IMR-90 (cell line): Measurements from ENCODE around the gene SMIM5. TPM values are rescaled to one million over a fixed set of nuclear protein-coding genes. Genes with fewer than 3 reads are reported as not detected.

Experiments used
- ATAC-seq: fragments of 200-7000 bp; cut with Tn5 transposase; 2 replicates; pipeline ENCODE4 v1.9.1; 2020; ENCODE audit warnings: low read depth, mild to moderate bottlenecking, moderate library complexity
- BruUV-seq: library from RNA; stranded (reverse); fragments of 400-500 nt; replicated peaks from 2 replicates; lab custom pipeline; 2021; lab: Mats Ljungman, UMichigan
- CTCF ChIA-PET: fragments of 300-600 bp; formaldehyde crosslinking; extraction: SDS; loops from one replicate; lab custom pipeline; 2021; ENCODE audit warnings: antibody characterized with exemption; lab: Yijun Ruan, JAX
- POLR2A ChIA-PET: fragments of 300-600 bp; sonication (Branson Sonifier 250); formaldehyde crosslinking; loops from one replicate; lab custom pipeline; 2022; ENCODE audit warnings: antibody characterized with exemption; ENCODE audit not compliant: unreplicated experiment; lab: Charles Lee
- DNase-seq: peaks from one replicate; pipeline ENCODE4 v3.0.0; 2013
- H2AFZ ChIP-seq: replicated peaks from 2 replicates; pipeline ENCODE3; 2013; ENCODE audit warnings: low read length, mild to moderate bottlenecking; ENCODE audit not compliant: poor library complexity
- H2AK5ac ChIP-seq: 2 replicates; pipeline ENCODE4 v1.6.1; 2013; ENCODE audit warnings: low read depth, low read length, inconsistent platforms
- H2AK9ac ChIP-seq: replicated peaks from 2 replicates; pipeline ENCODE3; 2013; ENCODE audit warnings: mild to moderate bottlenecking, low read depth, low read length, moderate library complexity; ENCODE audit not compliant: poor library complexity
- H2BK120ac ChIP-seq: 2 replicates; pipeline ENCODE4 v1.6.1; 2013; ENCODE audit warnings: low read depth, low read length, inconsistent platforms
- H2BK15ac ChIP-seq: 3 replicates; pipeline ENCODE4 v1.6.1; 2013; ENCODE audit warnings: low read depth, low read length, inconsistent platforms
- H2BK20ac ChIP-seq: 2 replicates; pipeline ENCODE4 v1.6.1; 2013; ENCODE audit warnings: low read depth, mild to moderate bottlenecking, inconsistent platforms, low read length, moderate library complexity
- H2BK5ac ChIP-seq: 2 replicates; pipeline ENCODE4 v1.6.1; 2013; ENCODE audit warnings: mild to moderate bottlenecking, low read depth, low read length, inconsistent platforms; ENCODE audit not compliant: poor library complexity, severe bottlenecking
- H3K14ac ChIP-seq: replicated peaks from 2 replicates; pipeline ENCODE4 v1.6.1; 2013; ENCODE audit warnings: low read depth, low read length, inconsistent platforms
- H3K18ac ChIP-seq: 2 replicates; pipeline ENCODE4 v1.6.1; 2013; ENCODE audit warnings: low read depth, low read length, control low read depth
- H3K23ac ChIP-seq: 2 replicates; pipeline ENCODE4 v1.6.1; 2013; ENCODE audit warnings: low read depth, low read length, inconsistent platforms
- H3K27ac ChIP-seq: 2 replicates; pipeline ENCODE4 v1.5.1; 2013; ENCODE audit warnings: mild to moderate bottlenecking, control low read depth, low read length; ENCODE audit not compliant: insufficient read depth
- H3K27me3 ChIP-seq: 2 replicates; pipeline ENCODE4 v1.6.1; 2013; ENCODE audit warnings: low read length; ENCODE audit not compliant: control insufficient read depth, insufficient read depth
- H3K36me3 ChIP-seq: 2 replicates; pipeline ENCODE4 v1.6.1; 2013; ENCODE audit warnings: low read length, mixed read lengths; ENCODE audit not compliant: control insufficient read depth, insufficient read depth
- H3K4ac ChIP-seq: 2 replicates; pipeline ENCODE4 v1.6.1; 2013; ENCODE audit warnings: low read depth, low read length, inconsistent platforms
- H3K4me1 ChIP-seq: 2 replicates; pipeline ENCODE4 v1.6.1; 2013; ENCODE audit warnings: low read length, mixed read lengths; ENCODE audit not compliant: control insufficient read depth, insufficient read depth
- H3K4me2 ChIP-seq: 2 replicates; pipeline ENCODE4 v1.6.1; 2013; ENCODE audit warnings: low read depth, mild to moderate bottlenecking, control low read depth, low read length, moderate library complexity
- H3K4me3 ChIP-seq: 2 replicates; pipeline ENCODE4 v1.5.1; 2013; ENCODE audit warnings: low read depth, mild to moderate bottlenecking, control low read depth, low read length, moderate library complexity; ENCODE audit not compliant: insufficient read depth
- H3K56ac ChIP-seq: 2 replicates; pipeline ENCODE4 v1.6.1; 2013; ENCODE audit warnings: low read length, inconsistent platforms; ENCODE audit not compliant: insufficient read depth; ENCODE audit errors: extremely low read depth
- H3K79me1 ChIP-seq, 2 experiments: 2 replicates each; pipeline ENCODE4 v1.6.1; 2013; ENCODE audit warnings: low read length in 2 of 2, inconsistent platforms in 1 of 2, low read depth in 1 of 2
- H3K9ac ChIP-seq: 2 replicates; pipeline ENCODE4 v1.6.1; 2013; ENCODE audit warnings: low read depth, low read length, control low read depth
- H3K9me1 ChIP-seq: 2 replicates; pipeline ENCODE4 v1.6.1; 2013; ENCODE audit warnings: low read length, inconsistent platforms; ENCODE audit not compliant: insufficient read depth
- H3K9me3 ChIP-seq: 2 replicates; pipeline ENCODE4 v1.6.1; 2013; ENCODE audit warnings: low read length; ENCODE audit not compliant: control insufficient read depth, insufficient read depth
- H4K20me1 ChIP-seq: 2 replicates; pipeline ENCODE4 v1.6.1; 2013; ENCODE audit warnings: low read length, inconsistent platforms; ENCODE audit not compliant: insufficient read depth
- H4K5ac ChIP-seq: 2 replicates; pipeline ENCODE4 v1.6.1; 2013; ENCODE audit warnings: mild to moderate bottlenecking, low read depth, low read length, control low read depth
- H4K8ac ChIP-seq, 2 experiments: 2 replicates each; pipeline ENCODE4 v1.6.1; 2013; ENCODE audit warnings: low read depth in 2 of 2, low read length in 2 of 2, control low read depth in 1 of 2, inconsistent platforms in 1 of 2
- H4K91ac ChIP-seq: 2 replicates; pipeline ENCODE4 v1.6.1; 2013; ENCODE audit warnings: low read depth, low read length, inconsistent platforms; ENCODE audit not compliant: insufficient read depth
- CEBPB ChIP-seq: IDR thresholded peaks from 2 replicates; pipeline ENCODE4 v1.6.1; 2012; ENCODE audit warnings: low read depth, low read length, improper control_type of control experiment
- CHD1 ChIP-seq: IDR thresholded peaks from 2 replicates; pipeline ENCODE4 v1.6.1; 2012; ENCODE audit warnings: low read depth, low read length, improper control_type of control experiment
- MXI1 ChIP-seq: IDR thresholded peaks from 2 replicates; pipeline ENCODE4 v1.6.1; 2012; ENCODE audit warnings: low read depth, mild to moderate bottlenecking, low read length, moderate library complexity, borderline replicate concordance
- POLR2A ChIP-seq: IDR thresholded peaks from 2 replicates; pipeline ENCODE4 v1.6.1; 2012; ENCODE audit warnings: mild to moderate bottlenecking, low read depth, low read length
- WGBS, 2 experiments: methylation state at CpG; one replicate each; pipeline versions ENCODE4 v1.1.5 to v1.1.7; 2013; ENCODE audit warnings: missing lambda C conversion rate in 2 of 2; ENCODE audit not compliant: insufficient read length in 1 of 2; ENCODE audit errors: extremely low coverage in 2 of 2; 5-methylcytosine and 5-hydroxymethylcytosine counted together
- dilution Hi-C: fragments of 300-500 bp; cut with HindIII; formaldehyde crosslinking; loops from one replicate; pipeline ENCODE4 v1.14.3; 2018; ENCODE audit warnings: low sequenced_read_pairs; ENCODE audit not compliant: unreplicated experiment
- in situ Hi-C: fragments of 300-500 bp; cut with MboI; formaldehyde crosslinking; loops from 3 replicates; pipeline ENCODE4 v1.14.3; 2019; ENCODE audit warnings: low sequenced_read_pairs, inconsistent platforms, mixed read lengths
- intact Hi-C: fragments of 100-400 bp; cut with micrococcal nuclease; formaldehyde crosslinking; loops from 2 replicates; pipeline ENCODE4 v1.10.0; 2022
- polyA plus RNA-seq, 3 experiments: library from polyadenylated mRNA; depleted of rRNA; stranded (reverse); fragments of >200 nt; gene quantifications; 2 replicates each; pipeline ENCODE4 v1.2.3, GENCODE V29; 2012; ENCODE audit warnings: low replicate concordance in 1 of 3
- total RNA-seq: library from RNA; depleted of rRNA; stranded (reverse); fragments of >200 nt; gene quantifications from 2 replicates; pipeline ENCODE4 v1.2.3, GENCODE V29; 2012
- TF ChIP-seq, protein P1 (sequence below): fragments of 150-350 bp; IDR thresholded peaks from 2 replicates; pipeline ENCODE4 v1.6.1; 2017; ENCODE audit warnings: mild to moderate bottlenecking, antibody characterized with exemption, low read length, low read depth

The SMIM5 gene
- total and polyA plus RNA-seq, 2 of the 4 experiments (the other 2 are of a cell fraction) = not detected

DNA sequence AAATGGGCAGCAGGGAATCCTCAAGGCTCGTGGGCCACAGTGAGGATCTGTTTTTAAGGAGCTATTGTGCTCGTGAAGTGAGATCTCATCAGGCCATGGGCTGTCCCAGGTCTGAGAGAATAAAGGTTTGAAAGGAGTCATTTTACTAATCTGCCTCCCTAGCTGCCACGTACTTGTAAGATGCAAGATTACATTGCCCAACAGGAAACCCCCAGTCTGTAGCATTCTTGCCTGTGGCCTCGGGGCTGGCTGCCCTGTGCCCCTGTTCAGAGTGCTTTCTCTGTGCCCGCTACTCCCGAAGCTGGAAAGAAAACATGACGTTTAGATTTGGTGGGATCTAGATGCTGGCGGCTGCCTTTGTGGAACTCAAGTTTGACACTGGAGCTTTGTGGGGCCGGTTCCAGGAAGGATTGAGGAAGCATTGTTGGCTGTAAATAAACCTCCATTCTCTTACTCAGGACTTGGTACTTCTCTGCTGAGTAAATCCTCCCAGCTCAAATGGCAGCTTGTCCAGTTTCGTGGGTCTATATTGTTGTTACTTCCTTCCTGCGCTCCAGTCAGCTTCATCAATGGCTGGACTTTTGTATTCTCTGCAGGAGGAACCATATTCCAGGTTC lies 55.1 kb downstream of the SMIM5 start:
- Histone ChIP-seq H3K18ac (no peak overlapping the region), H2AK9ac (no peak overlapping the region), H4K8ac (no peak overlapping the region), H3K4ac (no peak overlapping the region), H4K5ac (no peak overlapping the region), H3K36me3 (peaks cover 28% of the 10 kb centered on the region), H3K4me1 (peaks cover 20% of the 10 kb centered on the region), H3K4me2 (no peak overlapping the region), H3K27me3 (no peaks in the 10 kb centered on the region), H3K79me1 (peaks cover 66 to 98% of the 10 kb centered on the region in 2 experiments), H2BK20ac (no peak overlapping the region), H3K56ac (no peak overlapping the region), H3K9me1 (peaks cover 46% of the 10 kb centered on the region), H4K91ac (no peak overlapping the region), H2AFZ (no peak overlapping the region), H3K4me3 (no peak overlapping the region), H3K14ac (no peak overlapping the region), H4K20me1 (peaks cover 83% of the 10 kb centered on the region), H2BK5ac (no peak overlapping the region), H2BK120ac (no peak overlapping the region), H3K9me3 (no peaks in the 10 kb centered on the region), H3K9ac (no peak overlapping the region), H3K23ac (no peak overlapping the region; the same call in 1 of the 2 replicates), H2AK5ac (no peak overlapping the region), H2BK15ac (no peak overlapping the region), H3K27ac (no peak overlapping the region)
- dilution Hi-C loops (no loop called here), intact Hi-C loops (no loop called here), in situ Hi-C loops (no loop called here)
- ChIA-PET POLR2A (no interaction called here), CTCF (no interaction called here)
- TF ChIP-seq CHD1 (no peak), CEBPB (no peak), MXI1 (no peak), POLR2A (no peak)
- TF ChIP-seq, protein P1, sequence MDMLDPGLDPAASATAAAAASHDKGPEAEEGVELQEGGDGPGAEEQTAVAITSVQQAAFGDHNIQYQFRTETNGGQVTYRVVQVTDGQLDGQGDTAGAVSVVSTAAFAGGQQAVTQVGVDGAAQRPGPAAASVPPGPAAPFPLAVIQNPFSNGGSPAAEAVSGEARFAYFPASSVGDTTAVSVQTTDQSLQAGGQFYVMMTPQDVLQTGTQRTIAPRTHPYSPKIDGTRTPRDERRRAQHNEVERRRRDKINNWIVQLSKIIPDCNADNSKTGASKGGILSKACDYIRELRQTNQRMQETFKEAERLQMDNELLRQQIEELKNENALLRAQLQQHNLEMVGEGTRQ = no peak
- ATAC-seq (no peak), DNase-seq (no peak)
- 87% methylated on average over 7 of the region's 11 CpGs; no CpG with 5 or more reads in 1 of the 2 experiments for WGBS, 2 experiments
- no TSS peak for BruUV-seq
